ENCODE data around the gene SLC12A4. TPM values are rescaled to one million over a fixed set of nuclear protein-coding genes. Genes with fewer than 3 reads are reported as not detected.
"Not testable (repeated sequence)": the region's sequence is repeated elsewhere in the genome, so short reads cannot be mapped to it uniquely, and the experiment has no call there.

SLC12A4 gene
- polyA plus RNA-seq, 4 donors: 1.1 to 17.3 (median 7.0) TPM

DNA sequence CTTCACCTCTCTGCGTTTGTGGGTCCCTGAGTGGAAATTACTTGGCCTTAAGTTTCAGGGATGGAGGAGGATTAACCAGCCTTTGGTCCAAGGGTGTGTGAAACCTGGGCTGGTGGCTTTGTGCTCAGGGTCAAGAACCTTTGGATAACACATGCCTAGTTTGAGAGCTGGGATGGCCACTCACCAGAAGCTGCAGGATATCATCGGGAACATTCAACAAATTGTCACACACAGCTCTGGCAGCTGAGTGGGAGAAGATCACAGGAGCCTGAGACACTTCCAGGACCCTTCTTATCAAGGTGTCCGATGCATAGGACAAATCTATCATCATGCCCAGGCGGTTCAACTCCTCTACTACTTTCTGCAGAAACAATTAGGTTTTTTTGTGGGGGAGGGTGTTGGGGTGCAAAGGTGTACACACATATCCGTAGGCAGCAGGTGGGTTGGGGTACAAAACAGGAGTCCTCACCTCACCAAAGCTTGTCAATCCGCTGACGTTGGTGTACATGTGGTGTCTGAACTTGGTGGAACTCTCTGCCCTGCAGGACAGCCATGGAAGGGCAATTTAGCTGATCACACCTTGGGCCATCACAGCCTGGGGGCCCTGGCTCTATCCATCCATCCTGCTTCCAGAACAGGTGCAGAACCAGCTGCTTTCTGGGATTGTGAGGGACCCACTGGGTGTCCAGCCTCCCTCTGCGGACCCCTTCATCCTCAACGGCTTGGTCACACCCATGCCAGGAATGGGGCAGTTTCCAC lies 9.2 kb upstream of the SLC12A4 start:
- no peaks in the 10 kb centered on the region for H3K9me3 ChIP-seq (ENCODE audit: control insufficient read depth in 2 of 2, insufficient read depth in 1 of 2, low read depth in 1 of 2, low read length in 1 of 2)
- whole genome bisulfite sequencing, 3 donors: 75 to 83% (median 76%) methylated on average over 9 of the region's 9 CpGs
- H3K27ac ChIP-seq (ENCODE audit: low read depth in 1 of 3, low read length in 2 of 3): no peak overlapping the region
- H3K4me3 ChIP-seq (ENCODE audit: low read depth in 1 of 3, low read length in 3 of 3): no peak overlapping the region
- H3K27me3 ChIP-seq (ENCODE audit: control insufficient read depth in 3 of 3, insufficient read depth in 3 of 3, low read length in 3 of 3): peaks cover 0 to 13% (median 0%) of the 10 kb centered on the region in 3 donors
- H3K36me3 ChIP-seq (ENCODE audit: control insufficient read depth in 3 of 3, insufficient read depth in 2 of 3, low read depth in 1 of 3, low read length in 3 of 3): no peaks in the 10 kb centered on the region
- H3K4me1 ChIP-seq (ENCODE audit: control insufficient read depth in 3 of 3, insufficient read depth in 2 of 3, low read depth in 1 of 3, low read length in 2 of 3): no peaks in the 10 kb centered on the region
- DNase-seq (no peak), FAIRE-seq (no peak)

DNA sequence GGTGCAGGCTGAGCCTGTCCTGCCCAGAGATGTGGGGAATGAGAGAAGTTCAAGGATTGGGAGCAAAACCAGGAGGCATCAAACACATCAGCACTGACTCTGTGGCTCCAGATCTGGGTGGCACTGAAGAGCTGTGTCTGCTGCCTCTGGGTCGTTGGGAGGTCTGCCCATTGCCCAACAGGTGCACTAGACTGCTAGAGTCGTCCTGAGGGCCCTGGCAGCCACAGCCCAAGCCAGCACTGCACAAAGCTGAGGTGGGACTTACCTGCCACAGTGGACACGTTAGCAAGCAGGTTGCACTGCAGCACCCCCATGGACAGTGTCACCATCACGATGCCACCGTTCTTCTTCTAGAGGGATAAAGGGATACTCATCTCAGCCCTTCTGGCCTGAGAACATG lies 8.6 kb upstream of the SLC12A4 start:
- DNase-seq (no peak), FAIRE-seq (no peak)
- no peaks in the 10 kb centered on the region for H3K36me3 ChIP-seq (ENCODE audit: control insufficient read depth in 3 of 3, insufficient read depth in 2 of 3, low read depth in 1 of 3, low read length in 3 of 3)
- H3K27me3 ChIP-seq (ENCODE audit: control insufficient read depth in 3 of 3, insufficient read depth in 3 of 3, low read length in 3 of 3): peaks cover 0 to 13% (median 0%) of the 10 kb centered on the region in 3 donors
- H3K4me1 ChIP-seq (ENCODE audit: control insufficient read depth in 3 of 3, insufficient read depth in 2 of 3, low read depth in 1 of 3, low read length in 2 of 3): no peaks in the 10 kb centered on the region
- H3K9me3 ChIP-seq (ENCODE audit: control insufficient read depth in 2 of 2, insufficient read depth in 1 of 2, low read depth in 1 of 2, low read length in 1 of 2): no peaks in the 10 kb centered on the region
- 53 to 65% (median 54%) methylated on average over 5 of the region's 5 CpGs for WGBS, 3 donors
- H3K27ac ChIP-seq (ENCODE audit: low read depth in 1 of 3, low read length in 2 of 3): no peak overlapping the region
- H3K4me3 ChIP-seq (ENCODE audit: low read depth in 1 of 3, low read length in 3 of 3): no peak overlapping the region

DNA sequence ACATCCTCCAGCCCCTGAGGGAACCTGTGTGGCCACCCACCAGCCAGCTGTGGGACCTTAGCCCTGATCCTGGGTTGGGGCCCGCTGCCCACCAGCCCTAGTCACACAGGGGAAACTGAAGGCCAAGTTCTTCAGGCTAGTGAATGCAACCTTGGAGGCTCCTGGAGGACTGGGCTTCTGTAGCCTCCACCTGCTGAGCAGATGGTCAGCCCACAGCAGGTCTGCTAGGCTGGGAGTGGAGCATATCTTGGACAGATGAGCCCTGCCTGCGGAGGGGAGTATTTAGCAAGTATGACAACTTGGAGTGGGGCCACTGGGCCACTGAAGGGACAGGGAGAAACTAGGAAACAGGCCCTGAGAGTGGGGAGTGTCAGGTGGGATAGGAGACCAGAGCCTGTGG lies 7.8 kb upstream of the SLC12A4 start:
- H3K27ac ChIP-seq (ENCODE audit: low read depth in 1 of 3, low read length in 2 of 3): no peak overlapping the region
- H3K27me3 ChIP-seq (ENCODE audit: control insufficient read depth in 3 of 3, insufficient read depth in 3 of 3, low read length in 3 of 3): peaks cover 0 to 13% (median 0%) of the 10 kb centered on the region in 3 donors
- H3K36me3 ChIP-seq (ENCODE audit: control insufficient read depth in 3 of 3, insufficient read depth in 2 of 3, low read depth in 1 of 3, low read length in 3 of 3): no peaks in the 10 kb centered on the region
- FAIRE-seq (no peak), DNase-seq (no peak)
- no peak overlapping the region for H3K4me3 ChIP-seq (ENCODE audit: low read depth in 1 of 3, low read length in 3 of 3)
- 90 to 92% (median 90%) methylated on average over 2 of the region's 2 CpGs for whole genome bisulfite sequencing, 3 donors
- no peaks in the 10 kb centered on the region for H3K4me1 ChIP-seq (ENCODE audit: control insufficient read depth in 3 of 3, insufficient read depth in 2 of 3, low read depth in 1 of 3, low read length in 2 of 3)
- H3K9me3 ChIP-seq (ENCODE audit: control insufficient read depth in 2 of 2, insufficient read depth in 1 of 2, low read depth in 1 of 2, low read length in 1 of 2): no peaks in the 10 kb centered on the region

DNA sequence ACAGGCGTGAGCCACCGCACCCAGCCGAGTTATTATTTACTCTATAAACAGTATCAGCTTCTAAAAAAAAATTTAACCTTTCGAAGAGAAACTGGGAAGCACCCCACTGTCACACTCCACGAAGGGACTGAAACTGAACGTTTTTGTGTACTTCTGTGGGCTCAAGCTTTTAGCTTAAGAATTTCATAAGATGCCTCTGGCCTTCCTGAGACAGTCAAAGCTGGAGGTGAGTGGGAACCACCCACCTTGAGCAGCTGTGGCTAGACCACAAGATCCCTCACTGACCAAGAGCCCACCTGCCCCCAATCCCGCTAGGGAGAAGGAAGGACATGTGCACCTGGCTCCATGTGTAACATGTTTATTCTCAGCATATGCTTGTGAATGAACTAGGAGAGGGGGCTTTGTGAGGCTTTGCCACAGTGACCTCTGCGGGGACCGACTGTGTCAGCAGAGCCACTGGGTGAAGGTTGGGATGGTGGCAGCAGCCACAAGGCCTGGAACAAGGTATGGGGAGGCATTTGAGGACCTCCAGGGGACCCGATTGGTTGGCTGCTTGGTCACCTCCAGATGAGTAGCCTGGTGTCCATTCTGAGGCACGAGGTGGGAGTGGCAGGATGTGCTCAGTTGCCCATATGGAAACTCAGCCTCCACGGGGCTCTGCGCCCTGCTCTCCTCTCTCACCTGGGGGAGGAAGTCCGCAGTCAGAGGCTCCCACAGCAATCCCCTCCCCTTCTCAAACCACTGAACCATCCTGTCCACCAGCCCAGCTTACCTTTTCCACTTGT lies 7.1 kb upstream of the SLC12A4 start:
- FAIRE-seq (no peak), DNase-seq (no peak)
- Histone ChIP-seq H3K9me3 (ENCODE audit: control insufficient read depth in 2 of 2, insufficient read depth in 1 of 2, low read depth in 1 of 2, low read length in 1 of 2) (no peaks in the 10 kb centered on the region), H3K4me3 (ENCODE audit: low read depth in 1 of 3, low read length in 3 of 3) (no peak overlapping the region), H3K36me3 (ENCODE audit: control insufficient read depth in 3 of 3, insufficient read depth in 2 of 3, low read depth in 1 of 3, low read length in 3 of 3) (no peaks in the 10 kb centered on the region), H3K4me1 (ENCODE audit: control insufficient read depth in 3 of 3, insufficient read depth in 2 of 3, low read depth in 1 of 3, low read length in 2 of 3) (no peaks in the 10 kb centered on the region), H3K27ac (ENCODE audit: low read depth in 1 of 3, low read length in 2 of 3) (peak overlapping the region in 1 of 3 donors; percentile 41), H3K27me3 (ENCODE audit: control insufficient read depth in 3 of 3, insufficient read depth in 3 of 3, low read length in 3 of 3) (peaks cover 0 to 14% (median 0%) of the 10 kb centered on the region in 3 donors)
- 48 to 64% (median 58%) methylated on average over 14 of the region's 14 CpGs for WGBS, 3 donors

DNA sequence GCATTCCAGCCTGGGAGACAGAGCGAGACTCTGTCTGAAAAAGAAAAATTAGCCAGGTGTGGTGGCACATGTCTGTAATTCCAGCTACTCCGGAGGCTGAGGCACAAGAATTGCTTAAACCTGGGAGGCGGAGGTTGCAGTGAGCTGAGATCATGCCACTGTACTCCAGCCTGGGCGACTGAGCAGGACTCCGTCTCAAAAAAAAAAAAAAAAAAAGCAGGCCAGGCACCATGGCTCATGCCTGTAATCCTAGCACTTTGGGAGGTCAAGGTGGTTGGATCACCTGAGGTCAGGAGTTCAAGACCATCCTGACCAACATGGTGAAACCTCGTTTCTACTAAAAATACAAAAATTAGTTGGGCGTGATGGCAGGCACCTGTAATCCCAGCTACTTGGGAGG lies 3.8 kb upstream of the SLC12A4 start:
- H3K27ac ChIP-seq (ENCODE audit: low read depth in 1 of 3, low read length in 2 of 3); H3K4me1 ChIP-seq (ENCODE audit: control insufficient read depth in 3 of 3, insufficient read depth in 2 of 3, low read depth in 1 of 3, low read length in 2 of 3); FAIRE-seq; H3K27me3 ChIP-seq (ENCODE audit: control insufficient read depth in 3 of 3, insufficient read depth in 3 of 3, low read length in 3 of 3); H3K9me3 ChIP-seq (ENCODE audit: control insufficient read depth in 2 of 2, insufficient read depth in 1 of 2, low read depth in 1 of 2, low read length in 1 of 2); H3K36me3 ChIP-seq (ENCODE audit: control insufficient read depth in 3 of 3, insufficient read depth in 2 of 3, low read depth in 1 of 3, low read length in 3 of 3); DNase-seq; H3K4me3 ChIP-seq (ENCODE audit: low read depth in 1 of 3, low read length in 3 of 3): not testable (repeated sequence)
- 82 to 89% (median 85%) methylated on average over 7 of the region's 7 CpGs for WGBS, 3 donors

DNA sequence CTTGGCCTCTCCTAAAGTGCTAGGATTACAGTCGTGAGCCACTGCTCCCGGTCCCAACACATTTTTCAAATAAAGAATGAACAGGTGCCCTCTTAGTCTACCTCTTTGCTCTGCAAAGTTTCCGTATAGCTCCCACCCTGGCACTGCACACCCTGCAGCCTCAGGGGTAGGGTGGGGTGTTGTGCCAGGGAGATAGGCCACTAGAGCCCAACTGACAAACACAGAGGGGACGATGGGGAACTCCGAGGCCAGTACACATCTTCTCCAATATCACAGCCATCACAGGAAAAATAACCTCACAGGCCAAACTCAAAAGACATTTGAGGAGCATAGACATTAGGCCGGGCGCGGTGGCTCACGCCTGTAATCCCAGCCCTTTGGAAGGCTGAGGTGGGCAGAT lies 2.7 kb upstream of the SLC12A4 start:
- FAIRE-seq (no peak), DNase-seq (no peak)
- Histone ChIP-seq H3K27me3 (ENCODE audit: control insufficient read depth in 3 of 3, insufficient read depth in 3 of 3, low read length in 3 of 3) (peaks cover 0 to 7% (median 3%) of the 10 kb centered on the region in 3 donors), H3K27ac (ENCODE audit: low read depth in 1 of 3, low read length in 2 of 3) (no peak overlapping the region), H3K36me3 (ENCODE audit: control insufficient read depth in 3 of 3, insufficient read depth in 2 of 3, low read depth in 1 of 3, low read length in 3 of 3) (peaks cover 0 to 4% (median 0%) of the 10 kb centered on the region in 3 donors), H3K4me3 (ENCODE audit: low read depth in 1 of 3, low read length in 3 of 3) (no peak overlapping the region), H3K9me3 (ENCODE audit: control insufficient read depth in 2 of 2, insufficient read depth in 1 of 2, low read depth in 1 of 2, low read length in 1 of 2) (no peaks in the 10 kb centered on the region), H3K4me1 (ENCODE audit: control insufficient read depth in 3 of 3, insufficient read depth in 2 of 3, low read depth in 1 of 3, low read length in 2 of 3) (peaks cover 0 to 16% (median 0%) of the 10 kb centered on the region in 3 donors)
- 81 to 94% (median 84%) methylated on average over 9 of the region's 9 CpGs for WGBS, 3 donors

DNA sequence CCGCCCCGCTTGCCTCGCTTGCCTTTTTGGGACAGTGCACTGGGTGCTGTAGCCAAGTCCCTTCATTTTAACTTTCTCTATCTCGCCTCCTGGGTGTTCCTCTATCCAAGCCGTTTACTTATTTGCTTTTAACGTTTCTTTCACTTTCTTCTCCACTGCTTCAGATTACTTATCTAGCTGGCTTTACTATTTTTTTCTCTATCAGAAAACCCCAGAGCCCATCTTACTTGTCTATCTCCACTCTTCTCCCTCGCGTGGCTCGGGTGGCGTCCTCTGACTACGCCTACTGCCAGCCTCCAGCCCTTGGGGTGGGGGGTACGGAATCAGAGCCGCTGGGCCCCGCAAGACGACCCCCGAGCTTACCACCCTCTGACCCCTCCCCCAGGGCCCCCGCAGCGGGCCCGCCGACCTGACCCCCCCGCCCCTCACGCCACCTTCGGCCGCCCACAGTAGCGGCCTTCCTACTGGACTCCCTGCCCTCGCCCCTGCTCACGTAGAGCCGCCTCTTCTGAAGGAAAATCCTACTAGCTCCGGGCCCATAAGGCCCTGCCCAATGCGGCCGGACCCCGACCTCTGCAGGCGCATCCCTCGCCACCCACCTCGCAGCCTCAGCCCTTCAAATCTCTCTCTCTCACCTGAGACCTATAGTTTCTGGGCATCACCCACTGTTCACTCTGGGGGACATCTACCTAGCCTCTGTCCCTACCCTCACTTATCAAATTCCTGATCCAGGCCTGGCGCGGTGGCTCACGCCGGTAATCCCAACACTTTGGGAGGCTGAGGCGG lies 1.0 kb upstream of the SLC12A4 start:
- Histone ChIP-seq H3K4me1 (ENCODE audit: control insufficient read depth in 3 of 3, insufficient read depth in 2 of 3, low read depth in 1 of 3, low read length in 2 of 3) (peaks cover 0 to 17% (median 0%) of the 10 kb centered on the region in 3 donors), H3K27ac (ENCODE audit: low read depth in 1 of 3, low read length in 2 of 3) (peak overlapping the region; percentile 46 to 90 (median 52)), H3K9me3 (ENCODE audit: control insufficient read depth in 2 of 2, insufficient read depth in 1 of 2, low read depth in 1 of 2, low read length in 1 of 2) (no peaks in the 10 kb centered on the region), H3K36me3 (ENCODE audit: control insufficient read depth in 3 of 3, insufficient read depth in 2 of 3, low read depth in 1 of 3, low read length in 3 of 3) (peaks cover 0 to 11% (median 0%) of the 10 kb centered on the region in 3 donors), H3K27me3 (ENCODE audit: control insufficient read depth in 3 of 3, insufficient read depth in 3 of 3, low read length in 3 of 3) (peaks cover 0 to 7% (median 3%) of the 10 kb centered on the region in 3 donors), H3K4me3 (ENCODE audit: low read depth in 1 of 3, low read length in 3 of 3) (peak overlapping the region in 2 of 3 donors; percentile 64 to 70)
- peak in 1 of 2 donors; percentile 52 for DNase-seq
- no peak for FAIRE-seq
- WGBS, 3 donors: 29 to 44% (median 41%) methylated on average over 40 of the region's 40 CpGs

DNA sequence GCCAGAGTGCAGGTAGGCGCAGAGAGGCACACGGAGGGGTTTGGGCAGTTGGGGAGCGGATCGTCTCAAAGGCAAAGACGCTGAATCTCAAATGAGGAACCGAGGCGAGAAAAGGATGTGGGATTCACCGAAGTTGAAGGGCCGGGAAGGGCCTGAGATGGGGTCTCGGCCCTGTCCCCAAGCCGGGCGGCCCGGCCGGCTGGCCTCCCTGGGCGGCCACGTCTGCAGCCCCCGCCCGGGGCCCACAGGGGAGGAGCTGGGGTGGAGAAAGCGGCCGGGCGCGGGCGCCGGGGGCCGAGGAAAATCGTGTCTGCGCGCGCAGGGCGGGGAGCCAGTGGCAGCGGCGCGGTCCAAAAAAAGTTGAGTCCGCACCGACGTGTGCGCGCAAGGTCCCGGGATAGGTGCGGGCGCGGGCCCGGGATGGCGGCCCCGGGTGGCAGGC lies 458 bp downstream of the SLC12A4 start:
- H3K27ac ChIP-seq (ENCODE audit: low read depth in 1 of 3, low read length in 2 of 3): peak overlapping the region; percentile 50 to 95 (median 58)
- DNase-seq (no peak), FAIRE-seq (no peak)
- H3K27me3 ChIP-seq (ENCODE audit: control insufficient read depth in 3 of 3, insufficient read depth in 3 of 3, low read length in 3 of 3): peaks cover 0 to 7% (median 3%) of the 10 kb centered on the region in 3 donors
- H3K4me3 ChIP-seq (ENCODE audit: low read depth in 1 of 3, low read length in 3 of 3): peak overlapping the region; percentile 64 to 70 (median 66)
- H3K4me1 ChIP-seq (ENCODE audit: control insufficient read depth in 3 of 3, insufficient read depth in 2 of 3, low read depth in 1 of 3, low read length in 2 of 3): peaks cover 0 to 31% (median 0%) of the 10 kb centered on the region in 3 donors
- peaks cover 0 to 23% (median 0%) of the 10 kb centered on the region in 3 donors for H3K36me3 ChIP-seq (ENCODE audit: control insufficient read depth in 3 of 3, insufficient read depth in 2 of 3, low read depth in 1 of 3, low read length in 3 of 3)
- H3K9me3 ChIP-seq (ENCODE audit: control insufficient read depth in 2 of 2, insufficient read depth in 1 of 2, low read depth in 1 of 2, low read length in 1 of 2): no peaks in the 10 kb centered on the region
- 2 to 5% (median 3%) methylated on average over 30 to 45 of the region's 45 CpGs for WGBS, 3 donors

Data from small intestine (tissue), 7 donors.